Chondrocyte (in vitro differentiated cells): Measurements from ENCODE around the gene PIK3R2. TPM values are rescaled to one million over a fixed set of nuclear protein-coding genes. Genes with fewer than 3 reads are reported as not detected.
"Not testable (repeated sequence)": the region's sequence is repeated elsewhere in the genome, so short reads cannot be mapped to it uniquely, and the experiment has no call there.

ENCODE experiments used
- DNase-seq: peaks from one replicate; pipeline ENCODE4 v3.0.0; 2021; ENCODE audit warnings: mixed read lengths, low spot score
- H3K27ac Mint-ChIP-seq: one replicate; pipeline ENCODE4 v1.8.0; 2021; ENCODE audit warnings: mild to moderate bottlenecking, moderate library complexity, mixed read lengths; ENCODE audit not compliant: unreplicated experiment
- H3K27me3 Mint-ChIP-seq: 2 replicates; pipeline ENCODE4 v1.8.0; 2021; ENCODE audit warnings: low read depth, mixed read lengths
- H3K36me3 Mint-ChIP-seq: 2 replicates; pipeline ENCODE4 v1.8.0; 2021; ENCODE audit warnings: low read depth, mixed read lengths
- H3K4me1 Mint-ChIP-seq: 2 replicates; pipeline ENCODE4 v1.8.0; 2021; ENCODE audit warnings: low read depth, mild to moderate bottlenecking, mixed read lengths
- H3K4me3 Mint-ChIP-seq: one replicate; pipeline ENCODE4 v1.8.0; 2021; ENCODE audit warnings: mild to moderate bottlenecking, moderate library complexity, mixed read lengths; ENCODE audit not compliant: unreplicated experiment
- H3K9me3 Mint-ChIP-seq: 2 replicates; pipeline ENCODE4 v1.8.0; 2021; ENCODE audit warnings: low read depth, mixed read lengths
- CTCF ChIP-seq: fragments of 200-600 bp; sonication (generic); IDR thresholded peaks from 2 replicates; pipeline ENCODE4 v1.5.0; 2021; ENCODE audit warnings: antibody characterized with exemption, mild to moderate bottlenecking, moderate library complexity
- total RNA-seq: library from RNA; stranded (reverse); gene quantifications from 3 replicates; pipeline ENCODE4 v1.2.1, GENCODE V29; 2021

Gene PIK3R2
- total RNA-seq, 1 donor from 2014 or later = 73.1 TPM

GRCh38 chr19:18206018-18206417, 53.1 kb downstream of the PIK3R2 start:
- Mint-ChIP-seq H3K9me3 (no peaks in the 10 kb centered on the region), H3K4me1 (peaks cover 28% of the 10 kb centered on the region), H3K36me3 (no peaks in the 10 kb centered on the region), H3K27ac (peak overlapping the region; percentile 98), H3K27me3 (peaks cover 3% of the 10 kb centered on the region), H3K4me3 (no peak overlapping the region)
- no peak for DNase-seq
- no peak for TF ChIP-seq CTCF

- H3K4me3 Mint-ChIP-seq = no peak overlapping the region
- peak; percentile 84 for TF ChIP-seq CTCF
- no peaks in the 10 kb centered on the region for H3K9me3 Mint-ChIP-seq
- H3K4me1 Mint-ChIP-seq = peaks cover 19% of the 10 kb centered on the region
- no peak overlapping the region for H3K27ac Mint-ChIP-seq
- no peak for DNase-seq
- H3K27me3 Mint-ChIP-seq = peaks cover 3% of the 10 kb centered on the region
- no peaks in the 10 kb centered on the region for H3K36me3 Mint-ChIP-seq
Measured at GRCh38 chr19:18208098-18208951, 55.4 kb downstream of the PIK3R2 start.

- H3K4me3 Mint-ChIP-seq, H3K9me3 Mint-ChIP-seq, H3K27me3 Mint-ChIP-seq, H3K27ac Mint-ChIP-seq, H3K4me1 Mint-ChIP-seq, H3K36me3 Mint-ChIP-seq, DNase-seq: not testable (repeated sequence)
Measured at GRCh38 chr19:18209912-18210311, 56.9 kb downstream of the PIK3R2 start.

- Mint-ChIP-seq H3K36me3 (no peaks in the 10 kb centered on the region), H3K27ac (no peak overlapping the region), H3K9me3 (no peaks in the 10 kb centered on the region), H3K4me3 (no peak overlapping the region), H3K27me3 (peaks cover 3% of the 10 kb centered on the region), H3K4me1 (peaks cover 8% of the 10 kb centered on the region)
- DNase-seq = no peak
- TF ChIP-seq CTCF = no peak
Measured at GRCh38 chr19:18211683-18212082, 58.7 kb downstream of the PIK3R2 start.

GRCh38 chr19:18214779-18215433, 61.9 kb downstream of the PIK3R2 start:
- DNase-seq = no peak
- Mint-ChIP-seq H3K27ac (no peak overlapping the region), H3K9me3 (no peaks in the 10 kb centered on the region), H3K27me3 (peaks cover 4% of the 10 kb centered on the region), H3K4me3 (no peak overlapping the region), H3K4me1 (peaks cover 5% of the 10 kb centered on the region), H3K36me3 (no peaks in the 10 kb centered on the region)
- no peak for TF ChIP-seq CTCF
